H9 (cell line): ENCODE data around the gene CAMTA1. TPM values are rescaled to one million over a fixed set of nuclear protein-coding genes. Genes with fewer than 3 reads are reported as not detected.

Experiments used
- DNase-seq: peaks from one replicate; pipeline ENCODE4 v3.0.0-alpha.2; 2017
- H2AFZ ChIP-seq: one replicate; pipeline ENCODE4 v1.6.1; 2013; ENCODE audit warnings: mild to moderate bottlenecking, low read length, control low read depth, moderate library complexity
- H2AK5ac ChIP-seq: 2 replicates; pipeline ENCODE4 v1.6.1; 2013; ENCODE audit warnings: low read length, control low read depth, mixed read lengths; ENCODE audit not compliant: insufficient read length
- H2BK120ac ChIP-seq: one replicate; pipeline ENCODE4 v1.6.1; 2013; ENCODE audit warnings: low read depth, mild to moderate bottlenecking, low read length, control low read depth, inconsistent platforms; ENCODE audit not compliant: poor library complexity, severe bottlenecking
- H2BK12ac ChIP-seq: 2 replicates; pipeline ENCODE4 v1.6.1; 2013; ENCODE audit warnings: low read length, control low read depth, mixed read lengths, low read depth; ENCODE audit not compliant: insufficient read length
- H2BK15ac ChIP-seq: 2 replicates; pipeline ENCODE4 v1.6.1; 2013; ENCODE audit warnings: low read depth, low read length, control low read depth
- H2BK20ac ChIP-seq: one replicate; pipeline ENCODE4 v1.6.1; 2013; ENCODE audit warnings: low read depth, mild to moderate bottlenecking, low read length, control low read depth, inconsistent platforms; ENCODE audit not compliant: poor library complexity, severe bottlenecking
- H2BK5ac ChIP-seq: 2 replicates; pipeline ENCODE4 v1.6.1; 2013; ENCODE audit warnings: low read length, control low read depth, mixed read lengths; ENCODE audit not compliant: insufficient read length
- H3K14ac ChIP-seq: 2 replicates; pipeline ENCODE4 v1.6.1; 2013; ENCODE audit warnings: low read length, control low read depth; ENCODE audit not compliant: insufficient read depth
- H3K18ac ChIP-seq: 2 replicates; pipeline ENCODE4 v1.6.1; 2013; ENCODE audit warnings: low read depth, mild to moderate bottlenecking, mixed read lengths, low read length, control low read depth; ENCODE audit not compliant: insufficient read length
- H3K23ac ChIP-seq: 2 replicates; pipeline ENCODE4 v1.6.1; 2013; ENCODE audit warnings: low read length, control low read depth, mixed read lengths, low read depth; ENCODE audit not compliant: insufficient read length
- H3K23me2 ChIP-seq: 2 replicates; pipeline ENCODE4 v1.6.1; 2013; ENCODE audit warnings: low read depth, mild to moderate bottlenecking, mixed read lengths, low read length, control low read depth; ENCODE audit not compliant: insufficient read length, poor library complexity, severe bottlenecking
- H3K27ac ChIP-seq: 2 replicates; pipeline ENCODE4 v1.5.1; 2013; ENCODE audit warnings: low read length, control low read depth, mixed read lengths, low read depth; ENCODE audit not compliant: insufficient read length
- H3K27me3 ChIP-seq: 2 replicates; pipeline ENCODE4 v1.6.1; 2013; ENCODE audit warnings: low read length, control low read depth, inconsistent platforms; ENCODE audit not compliant: insufficient read depth
- H3K4ac ChIP-seq: 2 replicates; pipeline ENCODE4 v1.6.1; 2013; ENCODE audit warnings: low read depth, mild to moderate bottlenecking, control low read depth, inconsistent platforms, low read length, moderate library complexity
- H3K4me1 ChIP-seq: 2 replicates; pipeline ENCODE4 v1.6.1; 2013; ENCODE audit warnings: low read length, control low read depth, inconsistent platforms; ENCODE audit not compliant: insufficient read depth
- H3K4me2 ChIP-seq: 2 replicates; pipeline ENCODE4 v1.6.1; 2013; ENCODE audit warnings: low read length, control low read depth, mixed read lengths; ENCODE audit not compliant: insufficient read length, insufficient read depth
- H3K56ac ChIP-seq: 2 replicates; pipeline ENCODE4 v1.6.1; 2013; ENCODE audit warnings: low read depth, mild to moderate bottlenecking, mixed read lengths, low read length, control low read depth; ENCODE audit not compliant: insufficient read length
- H3K79me1 ChIP-seq: 2 replicates; pipeline ENCODE4 v1.6.1; 2013; ENCODE audit warnings: low read depth, mild to moderate bottlenecking, moderate library complexity, low read length, control low read depth, inconsistent platforms; ENCODE audit not compliant: insufficient read depth, poor library complexity, severe bottlenecking
- H3K79me2 ChIP-seq: 2 replicates; pipeline ENCODE4 v1.6.1; 2013; ENCODE audit warnings: low read length, control low read depth, inconsistent platforms; ENCODE audit not compliant: insufficient read depth
- H3K9ac ChIP-seq: 2 replicates; pipeline ENCODE4 v1.6.1; 2013; ENCODE audit warnings: low read length, control low read depth, mixed read lengths; ENCODE audit not compliant: insufficient read length; ENCODE audit errors: extremely low read depth
- H3K9me3 ChIP-seq: one replicate; pipeline ENCODE4 v1.6.1; 2013; ENCODE audit warnings: low read depth, low read length, inconsistent platforms; ENCODE audit not compliant: control insufficient read depth
- H3T11ph ChIP-seq: one replicate; pipeline ENCODE4 v1.6.1; 2013; ENCODE audit warnings: mild to moderate bottlenecking, low read length, control low read depth, inconsistent platforms
- H4K20me1 ChIP-seq: one replicate; pipeline ENCODE4 v1.6.1; 2013; ENCODE audit not compliant: control insufficient read depth, insufficient read length, insufficient read depth
- H4K5ac ChIP-seq: 2 replicates; pipeline ENCODE4 v1.6.1; 2013; ENCODE audit warnings: low read depth, mild to moderate bottlenecking, mixed read lengths, low read length, control low read depth; ENCODE audit not compliant: insufficient read length
- H4K8ac ChIP-seq: replicated peaks from 2 replicates; pipeline ENCODE4 v1.6.1; 2013; ENCODE audit warnings: low read length, control low read depth, mixed read lengths, low read depth; ENCODE audit not compliant: insufficient read length
- H4K91ac ChIP-seq: 2 replicates; pipeline ENCODE4 v1.6.1; 2013; ENCODE audit warnings: low read depth, mild to moderate bottlenecking, moderate library complexity, mixed read lengths, low read length, control low read depth; ENCODE audit not compliant: insufficient read length
- H3K27ac Mint-ChIP-seq, 3 experiments: 2 replicates in 2 of 3; 3 replicates in 1 of 3; pipeline ENCODE4 v1.8.0; 2020 to 2021; ENCODE audit warnings: mixed read lengths in 3 of 3, mild to moderate bottlenecking in 1 of 3, moderate library complexity in 1 of 3
- H3K27me3 Mint-ChIP-seq: 2 replicates; pipeline ENCODE4 v1.8.0; 2021; ENCODE audit warnings: low read depth, mild to moderate bottlenecking, moderate library complexity, mixed read lengths
- H3K36me3 Mint-ChIP-seq, 3 experiments: 2 replicates in 2 of 3; 3 replicates in 1 of 3; pipeline ENCODE4 v1.8.0; 2020 to 2021; ENCODE audit warnings: low read depth in 3 of 3, mixed read lengths in 3 of 3; ENCODE audit not compliant: insufficient read depth in 1 of 3
- H3K4me1 Mint-ChIP-seq, 2 experiments: 2 replicates each; pipeline ENCODE4 v1.8.0; 2020; ENCODE audit warnings: mixed read lengths in 2 of 2
- H3K4me3 Mint-ChIP-seq, 2 experiments: 2 replicates in 1 of 2; 3 replicates in 1 of 2; pipeline ENCODE4 v1.8.0; 2020 to 2021; ENCODE audit warnings: mild to moderate bottlenecking in 2 of 2, mixed read lengths in 2 of 2, moderate library complexity in 1 of 2
- H3K9me3 Mint-ChIP-seq, 2 experiments: 2 replicates in 1 of 2; 3 replicates in 1 of 2; pipeline ENCODE4 v1.8.0; 2020; ENCODE audit warnings: mild to moderate bottlenecking in 2 of 2, mixed read lengths in 2 of 2, moderate library complexity in 1 of 2
- WGBS: extraction: QIAGEN DNeasy Blood & Tissue Kit; methylation state at CpG from one replicate; pipeline ENCODE4 v1.1.7; 2013; ENCODE audit warnings: missing lambda C conversion rate, low lambda C conversion rate, mixed read lengths; ENCODE audit not compliant: insufficient read length; ENCODE audit errors: extremely low coverage; 5-methylcytosine and 5-hydroxymethylcytosine counted together
- long read RNA-seq: library from polyadenylated mRNA; unstranded; transcript quantifications from one replicate; pipeline ENCODE4 v2.0.0, GENCODE V29; 2020
- total RNA-seq: library from RNA; stranded (reverse); gene quantifications from 2 replicates; pipeline ENCODE4 v1.2.1, GENCODE V29; 2021
- TF ChIP-seq, protein P1 (sequence below): fragments of 200-600 bp; sonication (generic); conservative IDR thresholded peaks from 3 replicates; pipeline ENCODE4 v1.8.0; 2021; ENCODE audit warnings: antibody characterized with exemption, mild to moderate bottlenecking

The CAMTA1 gene
- total RNA-seq: 115 and 116 TPM in 2 replicates
- long read RNA-seq, transcript CAMTA1-208 (4 exons, 567 nt): major isoform, 20 of 50 reads
- long read RNA-seq, transcript CAMTA1-202 (5 exons, 431 nt): minor isoform, 8 of 50 reads
- long read RNA-seq, partial matches to known transcripts: 2 of 50 reads
- long read RNA-seq, other reads (novel, unspliced or antisense): 14 of 50 reads

DNA sequence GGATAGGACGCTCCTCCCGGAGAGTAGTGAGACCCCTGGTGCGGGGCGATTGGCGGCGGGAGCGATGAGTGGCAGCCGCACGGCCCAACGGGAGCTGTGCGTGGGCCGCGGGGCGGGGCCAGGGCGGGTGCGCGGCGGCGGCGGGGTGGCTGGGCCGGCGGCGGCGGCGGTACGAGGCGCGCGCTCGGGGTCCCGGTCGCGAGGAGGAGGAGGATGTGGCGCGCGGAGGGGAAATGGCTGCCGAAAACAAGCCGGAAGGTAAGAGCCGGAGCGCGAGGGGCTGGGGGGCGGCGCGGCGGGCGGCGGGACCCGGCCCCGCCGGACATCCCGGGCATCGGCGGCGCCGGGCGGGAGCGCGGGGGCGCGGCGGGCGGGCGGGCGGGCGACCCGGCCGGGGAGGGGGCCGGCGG lies at the start of gene CAMTA1:
TSS of gene CAMTA1 (plus strand) at position 137 of the 410 bp plus-strand sequence. CDS start at position 214, 77 bp downstream.
- peaks cover 45 to 46% of the 10 kb centered on the region in 2 experiments for H3K4me1 Mint-ChIP-seq
- peaks cover 33% of the 10 kb centered on the region for H3K79me2 ChIP-seq
- no CpG with 5 or more reads among the region's 69 CpGs for WGBS

More for the DNA sequence above, at the start of gene CAMTA1:
- Histone ChIP-seq H3K79me1 (peaks cover 10% of the 10 kb centered on the region), H4K8ac (no peak within 1 kb of the TSS), H3K14ac (peak within 1 kb of the TSS; percentile 95), H3K4me2 (peak within 1 kb of the TSS; percentile 97), H2BK15ac (no peak within 1 kb of the TSS), H3K27me3 (no peaks in the 10 kb centered on the region), H2BK12ac (no peak within 1 kb of the TSS), H4K20me1 (peaks cover 7% of the 10 kb centered on the region), H3K23ac (no peak within 1 kb of the TSS), H2BK5ac (no peak within 1 kb of the TSS), H3T11ph (no peak within 1 kb of the TSS), H2BK120ac (no peak within 1 kb of the TSS), H3K9ac (peak within 1 kb of the TSS; percentile 89), H2AFZ (no peak within 1 kb of the TSS), H2BK20ac (no peak within 1 kb of the TSS), H3K9me3 (no peaks in the 10 kb centered on the region), H3K27ac (no peak within 1 kb of the TSS), H3K23me2 (peaks cover 9% of the 10 kb centered on the region), H3K18ac (peak within 1 kb of the TSS; percentile 87), H3K4ac (no peak within 1 kb of the TSS; the same call in 1 of the 2 replicates), H3K56ac (no peak within 1 kb of the TSS), H4K5ac (no peak within 1 kb of the TSS), H2AK5ac (no peak within 1 kb of the TSS), H4K91ac (no peak within 1 kb of the TSS), H3K4me1 (no peaks in the 10 kb centered on the region; the same call in 1 of the 2 replicates)
- peak within 1 kb of the TSS; percentile 89 to 91 (median 89); a peak in 6 of 7 replicates for H3K27ac Mint-ChIP-seq
- no peak for DNase-seq
- TF ChIP-seq, protein P1, sequence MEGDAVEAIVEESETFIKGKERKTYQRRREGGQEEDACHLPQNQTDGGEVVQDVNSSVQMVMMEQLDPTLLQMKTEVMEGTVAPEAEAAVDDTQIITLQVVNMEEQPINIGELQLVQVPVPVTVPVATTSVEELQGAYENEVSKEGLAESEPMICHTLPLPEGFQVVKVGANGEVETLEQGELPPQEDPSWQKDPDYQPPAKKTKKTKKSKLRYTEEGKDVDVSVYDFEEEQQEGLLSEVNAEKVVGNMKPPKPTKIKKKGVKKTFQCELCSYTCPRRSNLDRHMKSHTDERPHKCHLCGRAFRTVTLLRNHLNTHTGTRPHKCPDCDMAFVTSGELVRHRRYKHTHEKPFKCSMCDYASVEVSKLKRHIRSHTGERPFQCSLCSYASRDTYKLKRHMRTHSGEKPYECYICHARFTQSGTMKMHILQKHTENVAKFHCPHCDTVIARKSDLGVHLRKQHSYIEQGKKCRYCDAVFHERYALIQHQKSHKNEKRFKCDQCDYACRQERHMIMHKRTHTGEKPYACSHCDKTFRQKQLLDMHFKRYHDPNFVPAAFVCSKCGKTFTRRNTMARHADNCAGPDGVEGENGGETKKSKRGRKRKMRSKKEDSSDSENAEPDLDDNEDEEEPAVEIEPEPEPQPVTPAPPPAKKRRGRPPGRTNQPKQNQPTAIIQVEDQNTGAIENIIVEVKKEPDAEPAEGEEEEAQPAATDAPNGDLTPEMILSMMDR: no peak
- no peaks in the 10 kb centered on the region for H3K27me3 Mint-ChIP-seq
- peaks cover 0 to 8% (median 5%) of the 10 kb centered on the region in 3 experiments; a peak in 3 of 7 replicates for H3K36me3 Mint-ChIP-seq
- no peaks in the 10 kb centered on the region for H3K9me3 Mint-ChIP-seq
- H3K4me3 Mint-ChIP-seq: peak within 1 kb of the TSS; percentile 90 to 98
